ENCODE data around the gene CHP1. TPM values are rescaled to one million over a fixed set of nuclear protein-coding genes. Genes with fewer than 3 reads are reported as not detected.
"Not testable (repeated sequence)": the region's sequence is repeated elsewhere in the genome, so short reads cannot be mapped to it uniquely, and the experiment has no call there.

Gene CHP1
- total RNA-seq, 6 experiments from 2014 or later: 104 to 131 (median 117) TPM

GRCh38 chr15:41269887-41270286 is 38.8 kb downstream of the CHP1 start:
- Mint-ChIP-seq H3K4me3 (no peak overlapping the region), H3K27me3 (ENCODE audit: insufficient read depth) (no peaks in the 10 kb centered on the region; the same call in 1 of the 2 replicates), H3K27ac (no peak overlapping the region), H3K9me3 (no peaks in the 10 kb centered on the region), H3K4me1 (ENCODE audit: low read depth) (no peaks in the 10 kb centered on the region), H3K36me3 (ENCODE audit: low read depth) (peaks cover 15% of the 10 kb centered on the region)
- no peak for DNase-seq
- TF ChIP-seq, protein P1, sequence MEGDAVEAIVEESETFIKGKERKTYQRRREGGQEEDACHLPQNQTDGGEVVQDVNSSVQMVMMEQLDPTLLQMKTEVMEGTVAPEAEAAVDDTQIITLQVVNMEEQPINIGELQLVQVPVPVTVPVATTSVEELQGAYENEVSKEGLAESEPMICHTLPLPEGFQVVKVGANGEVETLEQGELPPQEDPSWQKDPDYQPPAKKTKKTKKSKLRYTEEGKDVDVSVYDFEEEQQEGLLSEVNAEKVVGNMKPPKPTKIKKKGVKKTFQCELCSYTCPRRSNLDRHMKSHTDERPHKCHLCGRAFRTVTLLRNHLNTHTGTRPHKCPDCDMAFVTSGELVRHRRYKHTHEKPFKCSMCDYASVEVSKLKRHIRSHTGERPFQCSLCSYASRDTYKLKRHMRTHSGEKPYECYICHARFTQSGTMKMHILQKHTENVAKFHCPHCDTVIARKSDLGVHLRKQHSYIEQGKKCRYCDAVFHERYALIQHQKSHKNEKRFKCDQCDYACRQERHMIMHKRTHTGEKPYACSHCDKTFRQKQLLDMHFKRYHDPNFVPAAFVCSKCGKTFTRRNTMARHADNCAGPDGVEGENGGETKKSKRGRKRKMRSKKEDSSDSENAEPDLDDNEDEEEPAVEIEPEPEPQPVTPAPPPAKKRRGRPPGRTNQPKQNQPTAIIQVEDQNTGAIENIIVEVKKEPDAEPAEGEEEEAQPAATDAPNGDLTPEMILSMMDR (IDR thresholded peaks at IDR 0.05): no peak

DNA sequence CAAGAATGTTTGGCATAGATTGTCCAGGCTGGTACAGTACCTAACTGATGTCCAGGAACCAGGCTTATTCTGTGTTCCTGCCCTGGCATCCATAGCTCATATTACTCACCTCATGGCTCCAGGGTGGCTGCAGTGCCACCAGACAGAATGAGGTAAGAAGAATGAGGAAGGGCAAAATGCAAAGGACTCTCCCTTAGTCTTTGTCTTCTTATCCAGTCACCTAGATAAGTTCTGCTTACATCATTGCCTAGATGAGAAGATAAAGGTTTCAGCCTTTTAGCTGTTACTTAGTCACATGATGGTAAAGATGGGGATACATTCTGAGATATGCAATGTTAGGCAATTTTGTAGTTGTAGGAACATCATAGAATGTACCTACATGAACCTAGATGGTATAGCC is 45.8 kb downstream of the CHP1 start:
- Mint-ChIP-seq H3K27me3 (ENCODE audit: insufficient read depth) (no peaks in the 10 kb centered on the region; the same call in none of the 2 replicates), H3K36me3 (ENCODE audit: low read depth) (peaks cover 23% of the 10 kb centered on the region), H3K27ac (no peak overlapping the region), H3K9me3 (no peaks in the 10 kb centered on the region), H3K4me1 (ENCODE audit: low read depth) (peaks cover 21% of the 10 kb centered on the region), H3K4me3 (no peak overlapping the region)
- TF ChIP-seq, protein P1 (IDR thresholded peaks at IDR 0.05): no peak
- peak; percentile 13 for DNase-seq

- Mint-ChIP-seq H3K27ac (no peak overlapping the region), H3K4me1 (ENCODE audit: low read depth) (peaks cover 36% of the 10 kb centered on the region), H3K4me3 (no peak overlapping the region), H3K27me3 (ENCODE audit: insufficient read depth) (no peaks in the 10 kb centered on the region; the same call in none of the 2 replicates), H3K36me3 (ENCODE audit: low read depth) (peaks cover 23% of the 10 kb centered on the region), H3K9me3 (no peaks in the 10 kb centered on the region)
- no peak for DNase-seq
- TF ChIP-seq, protein P1 (IDR thresholded peaks at IDR 0.05): no peak
Observed at GRCh38 chr15:41278319-41278718, 47.3 kb downstream of the CHP1 start.

DNA sequence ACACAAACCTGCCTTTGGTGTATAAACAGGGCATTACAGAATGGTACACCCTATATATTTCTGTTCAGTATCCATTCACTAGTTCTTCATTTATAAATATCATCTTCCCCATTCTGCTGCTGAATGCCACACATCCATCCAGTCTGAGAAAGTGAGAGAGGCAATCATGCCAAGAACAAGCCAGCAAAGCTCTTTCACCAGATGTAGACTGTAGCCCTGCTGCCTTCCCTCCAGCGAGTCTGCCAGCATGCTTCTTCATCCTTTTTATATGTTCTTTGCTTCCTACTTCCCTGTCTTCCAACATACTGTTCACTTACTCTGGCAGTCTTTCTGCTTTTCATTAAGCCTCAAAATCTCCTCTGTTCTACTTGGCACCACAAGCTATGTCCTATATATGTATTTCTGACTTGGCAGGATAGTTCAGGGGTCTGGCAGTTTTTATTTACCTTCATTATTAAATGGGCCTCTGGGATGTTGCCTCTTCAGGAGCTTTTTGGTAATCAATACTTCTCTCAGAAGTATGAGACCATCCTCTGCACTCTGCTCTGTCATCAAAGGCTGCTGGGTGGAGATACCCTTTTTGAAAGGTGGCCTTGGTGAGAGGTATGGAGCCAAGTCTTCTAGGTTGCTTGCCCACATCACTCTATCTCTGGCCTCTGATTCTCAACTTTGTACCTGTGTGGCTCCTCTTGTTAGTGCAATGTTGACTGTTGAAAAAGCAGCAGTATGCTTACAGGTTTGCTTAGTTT is 48.6 kb downstream of the CHP1 start:
- Mint-ChIP-seq H3K27me3 (ENCODE audit: insufficient read depth) (peaks cover 3% of the 10 kb centered on the region), H3K4me1 (ENCODE audit: low read depth) (peaks cover 41% of the 10 kb centered on the region), H3K27ac (no peak overlapping the region), H3K4me3 (no peak overlapping the region), H3K36me3 (ENCODE audit: low read depth) (peaks cover 29% of the 10 kb centered on the region), H3K9me3 (no peaks in the 10 kb centered on the region)
- no peak for DNase-seq
- TF ChIP-seq, protein P1 (IDR thresholded peaks at IDR 0.05): no peak

DNA sequence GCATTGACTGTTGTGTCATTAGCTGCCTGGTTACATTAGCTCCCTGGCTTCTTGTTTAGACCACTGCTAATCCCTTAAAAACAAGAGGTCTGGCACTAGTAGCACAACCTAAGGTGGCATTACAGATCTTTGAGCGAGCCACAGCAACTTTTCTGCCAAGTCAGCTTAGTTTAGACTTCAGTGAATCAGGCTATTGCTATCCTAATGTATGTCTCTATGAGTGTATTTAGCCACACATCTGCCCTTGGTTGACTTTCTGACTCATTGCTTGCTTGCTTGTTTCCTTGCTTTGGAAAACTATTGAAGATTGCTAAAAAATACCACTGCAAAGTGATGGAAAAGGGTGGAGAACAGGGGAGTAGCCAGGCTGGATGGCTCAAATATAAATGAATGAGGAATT is 50.2 kb downstream of the CHP1 start:
- Mint-ChIP-seq H3K27ac (peak overlapping the region; percentile 91), H3K9me3 (peaks cover 6% of the 10 kb centered on the region; the same call in 1 of the 2 replicates)

DNA sequence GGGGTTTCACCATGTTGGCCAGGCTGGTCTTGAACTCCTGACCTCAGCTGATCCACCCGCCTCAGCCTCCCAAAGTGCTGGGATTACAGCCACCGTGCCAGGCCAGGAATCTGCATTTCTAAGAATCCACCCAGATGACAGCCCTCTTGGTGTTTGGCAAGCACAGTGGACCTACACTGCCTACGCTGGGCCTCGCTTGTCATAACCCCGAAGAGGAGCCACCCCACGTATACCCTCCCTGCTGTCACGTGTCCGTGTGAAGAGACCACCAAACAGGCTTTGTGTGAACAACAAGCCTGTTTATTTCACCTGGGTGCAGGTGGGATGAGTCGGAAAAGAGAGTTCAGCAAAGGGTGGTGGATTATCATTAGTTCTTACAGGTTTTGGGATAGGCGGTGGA is 51.4 kb downstream of the CHP1 start:
- not testable (repeated sequence) for H3K27me3 Mint-ChIP-seq (ENCODE audit: insufficient read depth); H3K9me3 Mint-ChIP-seq; DNase-seq; H3K4me3 Mint-ChIP-seq
- H3K27ac Mint-ChIP-seq: peak overlapping the region; percentile 91
- H3K36me3 Mint-ChIP-seq (ENCODE audit: low read depth): peaks cover 44% of the 10 kb centered on the region
- H3K4me1 Mint-ChIP-seq (ENCODE audit: low read depth): peaks cover 52% of the 10 kb centered on the region

More for the DNA sequence above, 50.2 kb downstream of the CHP1 start:
- Mint-ChIP-seq H3K27me3 (ENCODE audit: insufficient read depth) (peaks cover 5% of the 10 kb centered on the region), H3K36me3 (ENCODE audit: low read depth) (peaks cover 43% of the 10 kb centered on the region), H3K4me3 (peak overlapping the region; percentile 38), H3K4me1 (ENCODE audit: low read depth) (peaks cover 53% of the 10 kb centered on the region)
- TF ChIP-seq, protein P1 (IDR thresholded peaks at IDR 0.05): no peak
- peak; percentile 90 for DNase-seq

GRCh38 chr15:41282980-41283652 is 52.0 kb downstream of the CHP1 start:
- Mint-ChIP-seq H3K4me1 (ENCODE audit: low read depth) (peaks cover 54% of the 10 kb centered on the region), H3K36me3 (ENCODE audit: low read depth) (peaks cover 46% of the 10 kb centered on the region), H3K4me3 (peak overlapping the region; percentile 98), H3K27ac (peak overlapping the region; percentile 91)
- not testable (repeated sequence) for DNase-seq; H3K9me3 Mint-ChIP-seq; H3K27me3 Mint-ChIP-seq (ENCODE audit: insufficient read depth)
